ENCODE data around the gene RPRD1B. TPM values are rescaled to one million over a fixed set of nuclear protein-coding genes. Genes with fewer than 3 reads are reported as not detected.

The RPRD1B gene
- total and polyA plus RNA-seq, 2 of the 4 experiments (the other 2 are of a cell fraction): 8.4 to 9.9 TPM

DNA sequence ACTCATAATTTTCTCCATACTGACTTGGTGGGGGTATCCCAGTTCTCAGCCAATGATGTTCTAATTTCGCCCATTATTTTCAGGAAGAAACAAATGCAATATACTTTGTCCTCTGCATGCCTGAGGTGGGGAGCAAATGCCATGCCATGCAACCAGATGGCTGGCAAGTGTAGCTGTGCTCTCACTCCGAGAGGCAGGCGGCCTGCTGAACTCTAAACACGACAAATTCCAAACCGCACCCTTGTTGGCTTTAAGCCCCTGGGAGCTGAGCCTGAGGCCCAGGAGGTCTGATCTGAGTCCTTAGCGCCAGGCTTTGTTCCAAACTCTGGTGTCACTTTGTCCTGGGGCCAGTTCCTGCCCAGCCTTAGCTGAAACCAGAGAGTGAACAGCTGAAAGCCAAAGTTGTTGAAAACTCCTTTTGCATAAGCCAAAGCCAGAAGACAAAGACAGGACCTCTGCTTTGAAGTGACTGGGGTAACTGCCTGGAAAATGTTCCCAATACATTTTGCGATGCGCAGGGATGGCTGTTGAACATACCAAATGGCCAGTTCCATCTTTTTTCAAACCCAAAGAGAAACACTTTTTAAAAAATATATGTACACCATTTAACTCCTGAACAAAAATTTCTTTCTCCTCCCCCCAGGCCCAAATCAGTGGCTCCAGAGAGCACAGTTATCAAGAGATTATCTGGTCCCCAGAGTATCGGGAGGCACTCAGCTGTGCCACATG, 46.5 kb upstream of the RPRD1B start:
- no peaks in the 10 kb centered on the region for H3K27me3 ChIP-seq (ENCODE audit: control insufficient read depth, insufficient read depth, low read length)
- no peak overlapping the region for H2AK5ac ChIP-seq (ENCODE audit: low read depth, low read length)
- ATAC-seq (ENCODE audit: low read depth): peak; percentile 31
- H3K9ac ChIP-seq (ENCODE audit: low read depth, low read length): no peak overlapping the region
- no peak overlapping the region for H2AFZ ChIP-seq (replicated peaks; ENCODE audit: low read length, poor library complexity)
- H4K8ac ChIP-seq (ENCODE audit: low read depth in 2 of 2, low read length in 2 of 2): no peak overlapping the region
- no peak overlapping the region for H4K5ac ChIP-seq (ENCODE audit: low read depth, low read length)
- no peak overlapping the region for H3K4me3 ChIP-seq (ENCODE audit: insufficient read depth, low read depth, low read length)
- H3K9me3 ChIP-seq (ENCODE audit: control insufficient read depth, insufficient read depth, low read length): no peaks in the 10 kb centered on the region
- no peak overlapping the region for H2BK15ac ChIP-seq (ENCODE audit: low read depth, low read length)
- H3K27ac ChIP-seq (ENCODE audit: insufficient read depth, low read length): no peak overlapping the region
- no peak overlapping the region for H3K14ac ChIP-seq (replicated peaks; ENCODE audit: low read depth, low read length)
- H4K20me1 ChIP-seq (ENCODE audit: insufficient read depth, low read length): peaks cover 15% of the 10 kb centered on the region; the same call in 1 of the 2 replicates
- CTCF ChIA-PET: no interaction called here
- H3K9me1 ChIP-seq (ENCODE audit: insufficient read depth, low read length): peaks cover 8% of the 10 kb centered on the region
- H3K79me1 ChIP-seq (ENCODE audit: low read depth in 1 of 2, low read length in 2 of 2): no peaks in the 10 kb centered on the region
- dilution Hi-C loops (cut with HindIII; ENCODE audit: low sequenced_read_pairs, unreplicated experiment): no loop called here
- H3K4me2 ChIP-seq (ENCODE audit: low read depth, low read length): no peak overlapping the region
- no peak overlapping the region for H2BK120ac ChIP-seq (ENCODE audit: low read depth, low read length)
- H3K4ac ChIP-seq (ENCODE audit: low read depth, low read length): no peak overlapping the region
- BruUV-seq (replicated peaks): no TSS peak
- H3K23ac ChIP-seq (ENCODE audit: low read depth, low read length): no peak overlapping the region
- TF ChIP-seq BHLHE40 (IDR thresholded peaks at IDR 0.05; ENCODE audit: low read depth, low read length): no peak
- no peak for TF ChIP-seq RAD21 (IDR thresholded peaks at IDR 0.05; ENCODE audit: low read length)
- TF ChIP-seq, protein P1, sequence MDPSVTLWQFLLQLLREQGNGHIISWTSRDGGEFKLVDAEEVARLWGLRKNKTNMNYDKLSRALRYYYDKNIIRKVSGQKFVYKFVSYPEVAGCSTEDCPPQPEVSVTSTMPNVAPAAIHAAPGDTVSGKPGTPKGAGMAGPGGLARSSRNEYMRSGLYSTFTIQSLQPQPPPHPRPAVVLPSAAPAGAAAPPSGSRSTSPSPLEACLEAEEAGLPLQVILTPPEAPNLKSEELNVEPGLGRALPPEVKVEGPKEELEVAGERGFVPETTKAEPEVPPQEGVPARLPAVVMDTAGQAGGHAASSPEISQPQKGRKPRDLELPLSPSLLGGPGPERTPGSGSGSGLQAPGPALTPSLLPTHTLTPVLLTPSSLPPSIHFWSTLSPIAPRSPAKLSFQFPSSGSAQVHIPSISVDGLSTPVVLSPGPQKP (IDR thresholded peaks at IDR 0.05; ENCODE audit: borderline replicate concordance, low read depth, low read length): no peak
- no peak for TF ChIP-seq MAFK (IDR thresholded peaks at IDR 0.05; ENCODE audit: low read depth, low read length)
- no peak for TF ChIP-seq MAZ (IDR thresholded peaks at IDR 0.05; ENCODE audit: borderline replicate concordance, low read depth, low read length)
- TF ChIP-seq RFX5 (IDR thresholded peaks at IDR 0.05; ENCODE audit: low read depth, low read length): no peak
- TF ChIP-seq POLR2A (IDR thresholded peaks at IDR 0.05; ENCODE audit: low read depth, low read length): no peak
- TF ChIP-seq FOS (IDR thresholded peaks at IDR 0.05; ENCODE audit: low read depth, low read length): no peak
- TF ChIP-seq, protein P2, sequence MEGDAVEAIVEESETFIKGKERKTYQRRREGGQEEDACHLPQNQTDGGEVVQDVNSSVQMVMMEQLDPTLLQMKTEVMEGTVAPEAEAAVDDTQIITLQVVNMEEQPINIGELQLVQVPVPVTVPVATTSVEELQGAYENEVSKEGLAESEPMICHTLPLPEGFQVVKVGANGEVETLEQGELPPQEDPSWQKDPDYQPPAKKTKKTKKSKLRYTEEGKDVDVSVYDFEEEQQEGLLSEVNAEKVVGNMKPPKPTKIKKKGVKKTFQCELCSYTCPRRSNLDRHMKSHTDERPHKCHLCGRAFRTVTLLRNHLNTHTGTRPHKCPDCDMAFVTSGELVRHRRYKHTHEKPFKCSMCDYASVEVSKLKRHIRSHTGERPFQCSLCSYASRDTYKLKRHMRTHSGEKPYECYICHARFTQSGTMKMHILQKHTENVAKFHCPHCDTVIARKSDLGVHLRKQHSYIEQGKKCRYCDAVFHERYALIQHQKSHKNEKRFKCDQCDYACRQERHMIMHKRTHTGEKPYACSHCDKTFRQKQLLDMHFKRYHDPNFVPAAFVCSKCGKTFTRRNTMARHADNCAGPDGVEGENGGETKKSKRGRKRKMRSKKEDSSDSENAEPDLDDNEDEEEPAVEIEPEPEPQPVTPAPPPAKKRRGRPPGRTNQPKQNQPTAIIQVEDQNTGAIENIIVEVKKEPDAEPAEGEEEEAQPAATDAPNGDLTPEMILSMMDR (conservative IDR thresholded peaks at IDR 0.05; ENCODE audit: low read depth, low read length): no peak
- no peak for TF ChIP-seq CHD1 (IDR thresholded peaks at IDR 0.05; ENCODE audit: low read depth, low read length)
- TF ChIP-seq, protein P3, sequence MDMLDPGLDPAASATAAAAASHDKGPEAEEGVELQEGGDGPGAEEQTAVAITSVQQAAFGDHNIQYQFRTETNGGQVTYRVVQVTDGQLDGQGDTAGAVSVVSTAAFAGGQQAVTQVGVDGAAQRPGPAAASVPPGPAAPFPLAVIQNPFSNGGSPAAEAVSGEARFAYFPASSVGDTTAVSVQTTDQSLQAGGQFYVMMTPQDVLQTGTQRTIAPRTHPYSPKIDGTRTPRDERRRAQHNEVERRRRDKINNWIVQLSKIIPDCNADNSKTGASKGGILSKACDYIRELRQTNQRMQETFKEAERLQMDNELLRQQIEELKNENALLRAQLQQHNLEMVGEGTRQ (IDR thresholded peaks at IDR 0.05; ENCODE audit: low read depth, low read length): no peak
- no peak for TF ChIP-seq RCOR1 (IDR thresholded peaks at IDR 0.05; ENCODE audit: insufficient replicate concordance, low read length)
- no peak for TF ChIP-seq CEBPB (IDR thresholded peaks at IDR 0.05; ENCODE audit: low read depth, low read length)
- TF ChIP-seq NFE2L2 (IDR thresholded peaks at IDR 0.05; ENCODE audit: low read depth, low read length): no peak
- TF ChIP-seq MXI1 (IDR thresholded peaks at IDR 0.05; ENCODE audit: borderline replicate concordance, low read depth, low read length): no peak
- TF ChIP-seq SMC3 (IDR thresholded peaks at IDR 0.05; ENCODE audit: low read depth, low read length): no peak
- DNase-seq: peak; percentile 6
- H2BK20ac ChIP-seq (ENCODE audit: low read depth, low read length): no peak overlapping the region
- H2AK9ac ChIP-seq (replicated peaks; ENCODE audit: low read depth, low read length, poor library complexity): no peak overlapping the region
- 57% methylated on average over 6 of the region's 9 CpGs; no CpG with 5 or more reads in 1 of the 2 experiments for WGBS, 2 experiments (ENCODE audit: extremely low coverage in 2 of 2, insufficient read length in 1 of 2)
- H3K4me1 ChIP-seq (ENCODE audit: control insufficient read depth, insufficient read depth, low read length): peaks cover 14% of the 10 kb centered on the region
- peaks cover 9% of the 10 kb centered on the region for H3K36me3 ChIP-seq (ENCODE audit: control insufficient read depth, insufficient read depth, low read length)
- H2BK5ac ChIP-seq (ENCODE audit: low read depth, low read length, poor library complexity, severe bottlenecking): no peak overlapping the region
- H3K56ac ChIP-seq (ENCODE audit: extremely low read depth, insufficient read depth, low read length): no peak overlapping the region
- POLR2A ChIA-PET (ENCODE audit: unreplicated experiment): no interaction called here
- intact Hi-C loops (cut with micrococcal nuclease): no loop called here
- no peak overlapping the region for H4K91ac ChIP-seq (ENCODE audit: insufficient read depth, low read depth, low read length)
- no peak overlapping the region for H3K18ac ChIP-seq (ENCODE audit: low read depth, low read length)
- in situ Hi-C loops (cut with MboI; ENCODE audit: low sequenced_read_pairs): no loop called here

Measured in IMR-90 (cell line).